OCI-LY7 (cell line): Measurements from ENCODE around the gene SH3PXD2A. TPM values are rescaled to one million over a fixed set of nuclear protein-coding genes. Genes with fewer than 3 reads are reported as not detected.

ENCODE experiments used
- Bru-seq: library from RNA; stranded (reverse); fragments of 400-500 nt; gene quantifications from one replicate; lab custom pipeline; 2021; lab: Mats Ljungman, UMichigan
- BruChase-seq, 2 experiments: library from RNA; stranded (reverse); fragments of 400-500 nt; gene quantifications; one replicate each; lab custom pipeline; 2021; lab: Mats Ljungman, UMichigan
- BruUV-seq: library from RNA; stranded (reverse); fragments of 400-500 nt; replicated peaks from 2 replicates; lab custom pipeline; 2021; lab: Mats Ljungman, UMichigan
- CTCF ChIA-PET: fragments of 300-600 bp; sonication (Branson Sonifier 250); formaldehyde crosslinking; loops from one replicate; lab custom pipeline; 2022; ENCODE audit warnings: antibody characterized with exemption; ENCODE audit not compliant: unreplicated experiment; lab: Charles Lee
- POLR2A ChIA-PET: fragments of 300-600 bp; sonication (Branson Sonifier 250); formaldehyde crosslinking; loops from one replicate; lab custom pipeline; 2022; ENCODE audit warnings: antibody characterized with exemption; lab: Charles Lee
- DNase-seq: peaks from one replicate; pipeline ENCODE4 v3.0.0-alpha.2; 2015; ENCODE audit warnings: low spot score
- H2AFZ ChIP-seq: fragments of 200-600 bp; sonication (generic), shearing (Covaris generic); 2 replicates; pipeline ENCODE4 v1.6.1; 2014; ENCODE audit warnings: mild to moderate bottlenecking, antibody characterized with exemption, low read length, moderate library complexity
- H3K27ac ChIP-seq: fragments of 200-600 bp; sonication (generic); 2 replicates; pipeline ENCODE4 v1.5.1; 2014; ENCODE audit warnings: mixed run types, low read depth, mild to moderate bottlenecking, moderate library complexity, low read length, inconsistent platforms; ENCODE audit not compliant: poor library complexity, severe bottlenecking
- H3K36me3 ChIP-seq: fragments of 200-600 bp; sonication (generic); 2 replicates; pipeline ENCODE4 v1.6.1; 2014; ENCODE audit warnings: mild to moderate bottlenecking, antibody characterized with exemption, low read length, moderate library complexity, mixed read lengths; ENCODE audit not compliant: insufficient read depth
- H3K4me1 ChIP-seq: fragments of 200-600 bp; sonication (generic); 2 replicates; pipeline ENCODE4 v1.5.1; 2014; ENCODE audit warnings: mild to moderate bottlenecking, low read length; ENCODE audit not compliant: insufficient read depth, poor library complexity, severe bottlenecking
- H3K4me2 ChIP-seq: fragments of 200-600 bp; sonication (generic); 2 replicates; pipeline ENCODE4 v1.6.1; 2014; ENCODE audit warnings: mild to moderate bottlenecking, low read length
- H3K4me3 ChIP-seq: fragments of 200-600 bp; sonication (generic); 2 replicates; pipeline ENCODE4 v1.5.1; 2014; ENCODE audit warnings: mild to moderate bottlenecking, low read depth, low read length; ENCODE audit not compliant: poor library complexity, severe bottlenecking
- H3K79me2 ChIP-seq: fragments of 200-600 bp; sonication (generic); 2 replicates; pipeline ENCODE4 v1.6.1; 2016; ENCODE audit warnings: low read depth, mild to moderate bottlenecking, low read length, moderate library complexity, mixed read lengths; ENCODE audit not compliant: insufficient read depth
- H3K9me2 ChIP-seq: fragments of 200-600 bp; sonication (generic); 2 replicates; pipeline ENCODE4 v1.6.1; 2016; ENCODE audit warnings: mild to moderate bottlenecking, low read length, mixed read lengths; ENCODE audit not compliant: insufficient read depth
- H3K9me3 ChIP-seq: fragments of 200-600 bp; sonication (generic); 2 replicates; pipeline ENCODE4 v1.6.1; 2014; ENCODE audit warnings: mild to moderate bottlenecking, mixed run types, low read length, mixed read lengths
- H4K20me1 ChIP-seq: fragments of 200-600 bp; sonication (generic); 2 replicates; pipeline ENCODE4 v1.6.1; 2014; ENCODE audit warnings: mild to moderate bottlenecking, antibody characterized with exemption, low read length, moderate library complexity, mixed read lengths; ENCODE audit not compliant: insufficient read depth
- CTCF ChIP-seq: fragments of 200-600 bp; sonication (generic); conservative IDR thresholded peaks from 2 replicates; pipeline ENCODE4 v1.5.1; 2014; ENCODE audit warnings: mild to moderate bottlenecking, antibody characterized with exemption, low read length, moderate library complexity, mixed read lengths
- EZH2phosphoT487 ChIP-seq: fragments of 200-600 bp; sonication (generic); IDR thresholded peaks from 2 replicates; pipeline ENCODE4 v1.6.1; 2018; ENCODE audit warnings: low read depth, borderline replicate concordance, mild to moderate bottlenecking, mixed run types, antibody characterized with exemption, low read length, moderate library complexity, mixed read lengths
- intact Hi-C: fragments of 100-400 bp; cut with micrococcal nuclease; formaldehyde crosslinking; loops from one replicate; pipeline ENCODE4 v1.10.0; 2022; ENCODE audit not compliant: unreplicated experiment
- long read RNA-seq: library from polyadenylated mRNA; stranded (forward); transcript quantifications from one replicate; pipeline ENCODE4 v2.0.0, GENCODE V29; 2022
- total RNA-seq, 2 experiments: library from RNA; depleted of rRNA in 1 of 2; stranded (reverse); fragments of >200 nt in 1 of 2; shearing (Covaris generic) in 1 of 2; gene quantifications; 2 replicates each; pipeline ENCODE4 v1.2.3, GENCODE V29; 2014 to 2022

The SH3PXD2A gene
- 0.85 and 1.3 TPM in 2 replicates for total RNA-seq (2014; rRNA removed; shearing (Covaris generic))
- total RNA-seq (2022): 5.8 and 5.9 TPM in 2 replicates
- percentile 37 among the genes with signal in this experiment for Bru-seq, nascent RNA
- BruChase-seq, experiment 1, labeled RNA remaining after a 6-hour chase: percentile 36 among the genes with signal in this experiment
- percentile 39 among the genes with signal in this experiment for BruChase-seq, experiment 2, labeled RNA remaining after a 2-hour chase
- long read RNA-seq, partial matches to known transcripts: 0 of 3 reads
- long read RNA-seq, other reads (novel, unspliced or antisense): 3 of 3 reads

DNA sequence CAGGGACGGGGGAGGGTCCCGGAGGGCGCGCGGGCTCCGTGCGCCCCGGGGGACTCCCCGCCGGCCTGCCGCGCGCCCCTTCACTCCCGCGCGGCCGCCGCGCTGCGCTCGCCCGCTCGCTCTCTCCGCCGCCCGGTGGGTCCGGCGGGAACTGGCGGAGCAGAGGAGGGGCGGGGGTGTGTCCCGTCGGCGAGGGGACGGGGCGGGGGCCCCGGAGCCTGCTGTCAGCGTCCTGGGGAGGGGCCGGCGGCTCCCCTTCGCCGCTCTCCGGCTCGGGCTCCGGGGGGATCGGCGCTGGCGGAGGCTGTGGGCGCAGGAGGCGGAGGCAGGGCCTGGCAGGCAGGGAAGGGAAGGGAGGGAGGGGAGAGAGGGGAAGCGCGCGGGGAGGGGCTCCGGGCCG, at the start of gene SH3PXD2A:
Gene SH3PXD2A (minus strand): TSS at position 153 of the 400 bp plus-strand sequence. CDS start 310 bp downstream, outside the sequence.
- Histone ChIP-seq H3K4me2 (peak within 1 kb of the TSS; percentile 23; the same call in 1 of the 2 replicates), H3K9me3 (no peaks in the 10 kb centered on the region), H4K20me1 (no peaks in the 10 kb centered on the region), H3K4me1 (peaks cover 6% of the 10 kb centered on the region), H3K79me2 (no peaks in the 10 kb centered on the region), H2AFZ (no peak within 1 kb of the TSS), H3K36me3 (no peaks in the 10 kb centered on the region), H3K9me2 (no peaks in the 10 kb centered on the region), H3K4me3 (no peak within 1 kb of the TSS), H3K27ac (no peak within 1 kb of the TSS)
- DNase-seq: no peak
- ChIA-PET POLR2A (no interaction called here), CTCF (no interaction called here)
- TF ChIP-seq EZH2phosphoT487: no peak
- TF ChIP-seq CTCF: no peak
- intact Hi-C loops: loop anchor here (10.0 kb wide), 1 partner anchor 261 kb away; no protein-coding TSS in a partner anchor
- BruUV-seq: no TSS peak

GRCh38 chr10:103901299-103901698, 45.9 kb upstream of the SH3PXD2A start:
- TF ChIP-seq EZH2phosphoT487: no peak
- TF ChIP-seq CTCF: 0 out of 2 replicates have a peak, but pooled peaks have one; percentile 23
- CTCF ChIA-PET: no interaction called here
- Histone ChIP-seq H3K27ac (no peak overlapping the region), H3K4me3 (no peak overlapping the region), H3K36me3 (peaks cover 12% of the 10 kb centered on the region), H3K4me2 (no peak overlapping the region), H3K9me2 (no peaks in the 10 kb centered on the region), H3K9me3 (no peaks in the 10 kb centered on the region), H2AFZ (no peak overlapping the region), H4K20me1 (no peaks in the 10 kb centered on the region), H3K4me1 (no peaks in the 10 kb centered on the region), H3K79me2 (no peaks in the 10 kb centered on the region)
- BruUV-seq: no TSS peak
- no peak for DNase-seq
- intact Hi-C loops: no loop called here
- POLR2A ChIA-PET: interaction anchor here (0.5 to 1.2 kb wide), 2 partner anchors 11 to 74 kb away, joined by 3 to 4 read pairs; no protein-coding TSS in a partner anchor

GRCh38 chr10:103899312-103899711, 43.9 kb upstream of the SH3PXD2A start:
- Histone ChIP-seq H2AFZ (no peak overlapping the region), H3K27ac (no peak overlapping the region), H3K4me1 (no peaks in the 10 kb centered on the region), H3K79me2 (no peaks in the 10 kb centered on the region), H3K4me2 (no peak overlapping the region), H3K36me3 (peaks cover 8% of the 10 kb centered on the region; the same call in 1 of the 2 replicates), H3K9me2 (no peaks in the 10 kb centered on the region), H3K9me3 (no peaks in the 10 kb centered on the region), H3K4me3 (no peak overlapping the region), H4K20me1 (no peaks in the 10 kb centered on the region)
- TF ChIP-seq EZH2phosphoT487: no peak
- no peak for TF ChIP-seq CTCF
- ChIA-PET CTCF (no interaction called here), POLR2A (interaction anchor here (0.6 kb wide), 1 partner anchor 205 kb away, joined by 3 read pairs; no protein-coding TSS in a partner anchor)
- no peak for DNase-seq
- intact Hi-C loops: no loop called here
- no TSS peak for BruUV-seq
